Renal cortex interstitium (tissue), 11 donors: ENCODE measurements around the gene TMEM95. TPM values are rescaled to one million over a fixed set of nuclear protein-coding genes. Genes with fewer than 3 reads are reported as not detected.
"Not testable (repeated sequence)": the region's sequence is repeated elsewhere in the genome, so short reads cannot be mapped to it uniquely, and the experiment has no call there.

Experiments used
- DNase-seq, 11 donors: peaks; one replicate each; pipeline ENCODE4 v3.0.0-alpha.2; 2013; ENCODE audit warnings: low read depth in 9 of 11, low spot score in 4 of 11; ENCODE audit errors: extremely low read depth in 1 of 11
- polyA plus RNA-seq, 3 donors: library from polyadenylated mRNA; unstranded; fragments of 120-200 nt; gene quantifications; one replicate each; pipeline ENCODE4 v1.2.1, GENCODE V29; 2013; ENCODE audit not compliant: insufficient read length in 3 of 3

TMEM95 gene
- polyA plus RNA-seq, 3 donors, result not detected

DNA sequence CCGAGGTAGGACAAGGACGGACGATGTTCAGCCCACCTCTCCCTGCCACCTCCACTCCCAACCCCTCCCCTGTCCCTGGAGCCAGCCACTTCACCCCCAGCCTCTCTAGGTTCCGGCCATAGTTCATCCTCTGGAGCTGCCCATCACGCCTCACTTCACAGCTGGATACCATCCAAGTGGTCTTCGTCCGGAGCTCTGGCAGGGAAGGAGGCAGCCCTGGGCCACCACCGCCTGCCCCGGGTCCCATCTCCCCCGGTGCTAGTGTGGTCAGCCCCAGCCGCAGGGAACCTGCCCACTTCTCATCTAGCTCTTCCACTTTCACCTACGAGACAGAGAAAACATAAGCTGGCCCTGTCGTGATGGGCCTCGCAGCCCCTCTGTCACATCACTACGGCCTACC, 33.5 kb upstream of the TMEM95 start:
- no peak for DNase-seq

DNA sequence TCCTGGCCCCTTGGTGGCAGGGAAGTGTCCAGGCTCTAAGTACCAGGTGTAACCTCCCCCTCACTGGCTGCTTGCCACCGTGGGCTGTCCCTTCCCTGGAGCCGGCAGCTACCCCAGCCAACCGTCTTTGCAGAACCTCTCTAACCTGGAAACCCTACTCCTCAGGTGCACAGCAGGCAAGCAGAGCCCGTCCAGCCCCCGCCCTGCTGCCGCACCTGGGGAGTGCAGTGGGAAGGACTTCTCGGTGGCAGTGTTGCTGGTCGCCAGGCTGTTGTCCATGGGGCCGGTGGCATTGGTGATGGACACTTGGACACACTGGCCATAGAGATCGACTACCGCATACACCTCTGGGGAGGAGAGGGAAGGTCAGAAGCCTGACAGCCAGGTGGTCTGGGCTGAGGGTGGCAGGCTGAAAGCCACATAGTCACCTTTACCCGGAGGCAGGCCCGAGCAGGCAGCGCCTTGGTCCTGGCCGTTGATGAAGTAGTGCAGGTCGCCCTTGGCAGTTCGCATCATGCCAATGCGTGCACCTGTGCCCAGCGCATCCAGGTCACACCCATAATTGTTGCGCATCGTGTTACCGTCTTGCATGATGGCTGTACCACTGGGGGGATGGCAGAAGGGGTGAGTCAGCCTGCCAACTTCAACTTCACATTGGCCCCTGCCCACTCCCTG, 32.3 kb upstream of the TMEM95 start:
- DNase-seq, result no peak

DNA sequence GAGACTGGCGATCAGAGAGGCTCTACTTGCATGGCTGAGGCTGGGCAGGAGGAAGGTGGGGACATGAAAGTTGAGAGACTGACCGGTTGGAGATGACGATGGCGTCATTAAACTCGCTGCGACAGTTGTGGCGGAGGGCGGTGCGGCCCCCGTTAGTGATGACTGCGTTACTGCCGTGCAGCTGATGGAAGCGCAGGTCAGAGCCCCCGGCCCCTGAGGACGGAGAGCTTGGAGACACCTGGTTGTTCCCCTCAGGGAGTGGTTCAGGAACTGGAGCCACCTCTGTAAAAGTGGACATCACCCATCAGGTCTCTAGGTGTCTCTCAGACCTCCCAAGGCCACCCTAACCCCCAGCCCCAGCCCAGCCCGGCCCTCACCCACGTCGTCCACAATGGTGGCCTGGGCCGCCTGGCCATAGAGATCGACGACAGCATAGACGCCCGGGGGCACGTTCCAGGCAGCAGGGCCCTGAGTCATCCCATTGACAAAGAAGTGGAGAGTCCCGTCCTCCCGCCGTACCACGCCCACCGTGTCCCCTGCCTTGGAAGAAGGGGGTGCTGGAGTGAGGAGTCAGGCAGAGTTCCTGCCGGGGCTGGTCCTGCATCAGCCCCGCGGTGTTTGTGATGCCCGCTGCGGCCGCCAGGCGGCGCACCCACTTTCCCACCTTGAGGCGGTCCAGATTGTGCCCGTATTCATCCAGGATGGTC, 31.1 kb upstream of the TMEM95 start:
- DNase-seq, result no peak

DNA sequence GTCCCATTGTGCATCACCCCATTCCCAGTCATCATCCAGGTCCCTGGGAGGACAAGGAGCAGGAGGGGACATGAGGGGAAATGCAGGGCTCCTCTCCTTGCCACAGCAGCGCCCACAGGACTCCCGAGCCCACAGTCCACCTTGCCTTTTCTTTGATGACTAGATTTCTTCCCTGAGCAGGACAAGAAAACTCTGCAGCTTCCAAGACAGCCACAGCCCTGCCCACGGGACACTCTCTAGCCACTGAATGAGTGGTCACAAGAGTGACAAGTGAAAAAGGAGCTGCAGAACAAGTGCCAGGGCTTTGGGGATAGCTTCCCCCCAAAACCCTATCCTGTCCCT, 30.5 kb upstream of the TMEM95 start:
- no peak for DNase-seq

DNA sequence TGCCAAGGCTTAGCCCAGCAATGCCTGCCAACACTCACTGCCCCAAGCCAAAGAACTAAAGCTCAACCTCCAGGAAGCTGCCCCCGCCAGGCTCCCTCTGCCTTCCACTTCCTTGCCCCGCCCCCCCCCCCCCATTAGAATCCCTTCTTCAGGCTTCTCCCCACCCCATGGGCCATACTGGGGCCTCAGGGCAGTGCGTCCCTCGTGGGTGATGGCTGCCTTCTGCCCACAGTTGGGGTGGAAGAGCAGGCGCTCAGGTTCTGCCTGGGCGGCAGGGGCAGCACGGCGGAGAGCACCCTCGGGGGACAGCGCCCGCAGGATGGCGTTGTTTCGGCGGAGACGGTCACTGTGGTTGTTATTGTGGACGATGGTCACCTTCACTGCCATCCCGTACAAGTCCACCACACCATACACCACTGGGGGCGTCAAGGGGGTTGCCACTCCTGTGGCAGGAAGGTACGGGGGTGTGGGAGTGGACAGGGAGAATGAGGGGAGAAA, 29.9 kb upstream of the TMEM95 start:
- DNase-seq, result no peak

DNA sequence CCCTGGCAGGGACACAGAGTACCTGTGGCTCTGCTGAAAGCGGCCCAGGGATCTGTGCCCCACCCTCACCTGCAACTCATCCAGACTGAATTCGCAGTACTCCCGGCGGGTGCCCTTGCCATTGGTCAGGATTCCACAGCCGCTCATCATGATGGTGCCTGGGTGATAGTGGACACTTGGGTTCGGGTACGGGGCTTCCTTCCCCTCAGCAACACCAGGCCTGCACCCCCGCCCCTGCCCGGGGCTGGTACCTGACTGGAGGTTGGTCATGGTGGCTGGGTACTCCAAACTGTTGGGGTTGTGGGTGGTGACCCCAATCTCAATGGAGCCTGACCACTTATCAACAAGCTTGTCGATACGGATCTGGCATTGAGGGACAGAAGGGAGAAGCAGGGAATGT, 28.8 kb upstream of the TMEM95 start:
- DNase-seq, result no peak

DNA sequence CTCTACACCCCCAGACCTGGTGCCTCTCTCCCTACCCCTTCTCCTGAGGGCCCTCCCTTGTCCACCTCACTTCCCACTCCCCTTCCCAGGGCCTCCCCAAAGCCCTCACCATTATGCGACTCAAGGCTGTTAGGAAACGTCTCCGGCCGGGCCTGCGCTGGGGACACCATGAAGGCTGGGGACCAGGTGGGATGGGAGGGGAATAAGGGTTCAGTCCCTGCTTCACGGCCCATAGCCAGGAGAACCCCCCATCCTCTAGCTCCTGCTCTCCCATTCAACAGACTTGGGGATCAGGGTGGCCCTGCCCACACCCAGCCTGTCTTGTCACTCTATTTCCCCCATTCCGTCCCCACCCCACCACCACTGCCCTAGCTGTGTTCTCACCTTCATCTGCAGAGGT, 27.9 kb upstream of the TMEM95 start:
- no peak for DNase-seq

DNA sequence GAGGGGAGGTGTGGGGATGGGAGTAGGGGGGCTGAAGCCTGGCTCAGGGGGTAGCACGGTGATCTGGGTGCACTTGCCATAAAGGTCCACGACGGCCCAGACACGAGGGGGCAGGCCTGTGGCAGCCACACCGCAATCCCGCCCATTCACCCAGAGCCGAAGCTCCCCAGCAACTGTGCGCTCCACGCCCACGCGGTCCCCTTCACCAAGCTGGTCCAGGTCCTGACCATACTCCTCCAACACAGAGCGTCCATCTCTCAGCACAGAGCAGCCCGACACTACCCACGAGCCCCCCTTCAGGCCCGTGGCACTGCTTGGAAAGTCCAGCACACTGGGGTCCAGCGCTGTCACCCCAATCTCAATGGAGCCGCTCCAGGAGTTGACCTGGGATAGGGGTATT, 27.5 kb upstream of the TMEM95 start:
- DNase-seq, result no peak

DNA sequence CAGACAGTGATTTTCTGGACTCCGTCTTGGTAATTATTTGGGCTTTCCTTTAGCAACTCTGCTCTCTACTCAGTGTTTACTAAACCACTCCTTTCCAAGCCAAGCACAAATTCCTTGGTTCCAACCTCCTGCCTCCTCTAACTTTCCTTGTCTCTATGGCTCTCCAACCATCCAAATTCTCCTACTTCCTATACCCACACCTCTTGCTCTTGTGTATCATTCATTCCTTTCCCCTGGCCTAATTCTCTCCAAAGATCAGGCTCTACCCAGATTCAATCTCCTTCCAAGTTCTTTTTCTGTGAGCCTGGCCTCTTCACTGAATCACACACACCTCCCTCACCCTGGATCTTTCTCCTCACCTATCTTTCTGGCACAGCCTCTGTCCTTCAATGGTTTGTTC, 26.9 kb upstream of the TMEM95 start:
- no peak for DNase-seq

DNA sequence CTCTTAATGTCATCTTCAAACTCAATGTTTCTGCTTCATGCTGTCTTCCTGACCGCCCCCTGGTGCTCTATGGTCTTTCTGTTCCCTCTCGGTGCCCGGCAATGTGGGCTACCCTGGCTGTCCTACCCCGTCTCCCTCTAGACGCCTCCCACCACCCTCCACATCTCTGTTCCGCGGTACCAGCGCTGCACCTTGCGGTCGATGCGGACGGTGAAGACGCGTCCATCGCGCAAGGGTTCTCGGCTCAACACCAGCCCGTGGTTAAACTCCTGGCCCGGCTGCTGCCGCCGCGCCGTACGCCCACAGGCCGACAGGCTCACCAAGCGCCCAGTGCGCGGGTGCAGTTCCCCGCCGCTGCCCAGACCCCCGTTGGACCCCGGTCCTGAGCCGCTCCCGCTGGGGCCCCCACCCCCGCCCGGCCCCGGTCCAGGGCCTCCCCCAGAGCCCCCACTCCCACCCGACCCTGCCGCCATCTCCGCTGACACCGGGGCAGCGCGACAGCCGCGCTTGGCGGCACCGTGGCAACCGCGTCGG, 26.0 kb upstream of the TMEM95 start, which contains the start of gene NEURL4:
Gene NEURL4, minus strand, starts transcription at position 496 of the 534 bp plus-strand sequence. Its CDS starts 23 bp downstream, at position 473.
- no peak for DNase-seq

DNA sequence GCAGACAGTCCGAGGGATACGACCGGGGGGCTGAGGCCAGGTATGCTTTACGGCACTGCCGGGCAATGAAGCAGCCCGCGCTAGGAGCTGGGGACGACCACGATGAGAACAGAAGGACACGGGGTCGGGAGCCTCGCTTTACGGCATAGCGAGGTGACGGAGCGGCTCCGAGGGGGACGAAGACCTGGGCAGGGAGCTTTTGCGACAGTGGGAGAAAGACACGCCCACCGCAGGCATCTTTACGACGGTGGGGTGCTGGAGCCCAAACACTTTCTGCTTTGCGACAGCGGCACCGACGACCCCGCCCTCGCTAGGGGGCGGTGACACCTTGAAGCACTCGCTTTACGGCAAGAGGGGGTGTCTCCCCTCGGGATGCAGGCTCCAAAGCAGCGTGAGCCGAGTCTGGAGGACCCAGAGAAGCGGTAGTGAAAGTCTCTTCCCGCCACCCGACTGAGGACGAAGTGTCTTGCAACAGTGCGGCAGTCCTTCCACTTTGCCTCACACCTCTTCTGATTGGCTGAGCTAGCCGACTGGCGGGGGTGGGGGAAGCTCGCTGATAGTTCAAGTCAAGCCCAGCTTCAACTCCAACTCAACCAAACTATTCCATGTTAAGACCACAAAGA, 25.5 kb upstream of the TMEM95 start:
- peak; percentile 97 to 99 (median 98) for DNase-seq

DNA sequence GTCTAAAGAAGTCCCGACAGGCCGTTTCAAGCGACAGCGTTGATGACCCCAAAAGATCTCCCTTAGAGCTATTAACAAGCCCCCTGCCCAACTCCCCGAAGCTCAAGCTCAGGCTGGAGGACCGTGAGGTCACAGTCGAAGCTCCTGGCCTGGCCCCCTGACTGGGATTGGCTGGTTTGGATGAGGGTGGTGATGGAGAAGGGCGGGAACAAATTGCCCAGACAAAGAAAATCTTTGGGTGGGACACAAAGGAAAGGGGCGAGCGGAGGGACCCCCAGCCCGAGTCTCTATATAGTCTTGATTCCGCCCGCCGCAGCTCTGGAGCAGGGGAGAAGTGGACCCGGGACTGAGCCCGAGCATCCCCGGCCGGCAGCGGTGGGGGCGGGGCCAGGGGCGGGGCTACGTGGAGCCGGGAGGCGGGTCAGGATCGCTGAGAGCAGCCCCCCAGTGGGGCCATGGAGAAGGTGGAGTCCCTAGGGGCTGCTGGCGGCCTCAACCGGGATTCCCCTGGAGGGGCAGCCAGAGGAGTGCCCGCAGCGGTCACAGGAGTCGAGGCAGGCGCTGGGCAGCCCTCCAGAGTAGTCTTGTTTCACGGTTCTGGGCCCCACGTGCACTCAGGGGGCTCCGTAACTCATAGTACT, 24.8 kb upstream of the TMEM95 start:
- DNase-seq, result peak in 7 of 11 donors; percentile 70 to 82 (median 80)

DNA sequence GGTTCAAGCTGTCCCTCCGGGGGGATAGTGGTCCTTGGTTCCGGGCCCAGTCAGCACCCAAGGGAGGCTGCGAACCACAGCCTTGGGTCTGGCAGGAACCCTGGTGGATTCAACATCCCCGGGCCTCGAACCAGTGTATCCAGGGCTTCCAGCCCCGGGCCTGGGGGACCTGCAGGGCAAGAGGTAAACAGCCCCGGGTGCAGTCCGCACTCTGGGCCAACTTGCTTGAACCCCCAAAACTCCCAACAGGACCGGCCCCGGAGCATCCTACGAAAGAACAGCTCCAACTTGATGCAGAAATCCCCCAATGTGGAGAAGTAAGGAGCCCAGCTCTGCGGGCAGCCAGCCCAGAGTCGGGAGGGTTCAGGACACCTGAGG, 24.3 kb upstream of the TMEM95 start:
- no peak for DNase-seq

DNA sequence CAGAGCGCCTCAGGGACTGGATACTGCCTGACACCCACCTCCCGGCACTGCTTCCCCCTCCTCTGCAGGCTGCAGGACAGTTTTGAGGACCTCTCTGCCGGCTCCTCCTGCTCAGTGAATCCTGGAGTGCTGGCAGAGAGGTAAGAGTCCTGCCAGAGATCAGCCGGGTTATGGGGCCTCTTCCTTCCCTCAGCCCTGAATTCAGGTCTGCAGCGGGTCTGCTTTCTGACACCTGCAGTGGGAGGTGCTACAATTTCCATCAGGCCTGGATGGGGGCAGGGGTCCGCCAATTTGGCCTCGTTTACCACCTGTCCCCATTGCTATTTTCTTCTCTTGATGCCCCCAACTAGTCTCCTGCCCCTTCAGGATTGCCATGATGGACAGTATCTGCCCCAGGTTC, 22.8 kb upstream of the TMEM95 start:
- DNase-seq, result no peak

DNA sequence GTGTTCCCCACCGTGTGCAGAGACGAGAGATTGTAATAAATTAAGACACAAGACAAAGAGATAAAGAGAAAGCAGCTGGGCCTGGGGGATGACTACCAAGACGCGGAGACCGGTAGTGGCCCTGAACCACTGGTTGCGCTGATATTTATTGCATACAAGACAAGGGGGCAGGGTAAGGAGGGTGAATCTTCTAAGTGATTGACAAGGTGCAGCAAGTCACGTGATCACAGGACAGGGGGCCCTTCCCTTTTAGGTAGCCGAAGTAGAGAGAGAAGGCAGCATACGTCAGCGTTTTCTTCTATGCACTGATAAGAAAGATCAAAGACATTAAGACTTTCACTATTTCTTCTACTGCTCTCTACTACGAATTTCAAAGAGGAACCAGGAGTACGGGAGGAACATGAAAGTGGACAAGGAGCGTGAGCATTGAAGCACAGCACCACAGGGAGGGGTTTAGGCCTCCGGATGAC, 22.3 kb upstream of the TMEM95 start:
- not testable (repeated sequence) for DNase-seq

DNA sequence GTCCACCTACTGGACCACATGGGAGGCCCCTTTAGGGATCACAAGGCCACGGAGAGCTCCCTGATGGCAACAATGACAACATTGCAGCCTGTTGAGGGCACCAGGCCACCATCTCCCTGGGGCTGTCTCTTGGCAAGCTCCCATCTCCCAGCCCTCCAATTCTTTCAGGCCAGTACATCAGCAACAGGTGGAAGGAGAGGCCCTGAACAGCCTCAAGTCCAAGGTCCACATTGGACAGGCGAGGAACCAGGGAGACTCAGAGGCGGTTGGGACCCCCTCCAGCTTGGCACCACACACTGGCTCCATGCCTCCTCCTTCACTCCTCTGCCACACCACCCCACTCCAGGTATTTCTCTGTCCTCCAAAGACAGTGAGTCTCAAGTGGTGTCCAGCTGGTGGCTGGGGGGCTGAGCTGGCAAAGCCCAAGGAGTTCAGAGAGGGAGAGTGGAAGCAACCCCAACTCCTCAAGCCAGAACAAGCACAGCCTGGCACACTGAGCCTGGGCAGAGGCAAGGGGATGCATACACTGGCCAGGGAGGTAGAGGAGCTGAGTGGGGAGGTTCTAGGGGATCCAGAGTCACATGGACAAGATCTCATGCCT, 19.9 kb upstream of the TMEM95 start:
- DNase-seq, result no peak

DNA sequence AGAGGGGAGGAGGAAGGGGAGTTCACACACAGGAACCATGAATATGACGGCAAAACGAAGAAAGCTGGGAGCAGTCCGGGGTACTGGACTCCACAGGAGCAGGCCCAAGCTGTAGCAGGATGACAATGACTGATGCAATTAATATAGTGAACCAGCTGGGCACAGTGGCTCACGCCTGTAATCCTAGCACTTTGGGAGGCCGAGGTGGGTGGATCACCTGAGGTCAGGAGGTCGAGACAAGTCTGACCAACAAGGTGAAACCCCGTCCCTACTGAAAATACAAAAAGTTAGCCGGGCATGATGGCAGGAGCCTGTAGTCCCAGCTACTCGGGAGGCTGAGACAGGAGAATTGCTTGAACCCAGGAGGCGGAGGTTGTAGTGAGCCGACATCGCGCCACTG, 19.2 kb upstream of the TMEM95 start:
- not testable (repeated sequence) for DNase-seq

DNA sequence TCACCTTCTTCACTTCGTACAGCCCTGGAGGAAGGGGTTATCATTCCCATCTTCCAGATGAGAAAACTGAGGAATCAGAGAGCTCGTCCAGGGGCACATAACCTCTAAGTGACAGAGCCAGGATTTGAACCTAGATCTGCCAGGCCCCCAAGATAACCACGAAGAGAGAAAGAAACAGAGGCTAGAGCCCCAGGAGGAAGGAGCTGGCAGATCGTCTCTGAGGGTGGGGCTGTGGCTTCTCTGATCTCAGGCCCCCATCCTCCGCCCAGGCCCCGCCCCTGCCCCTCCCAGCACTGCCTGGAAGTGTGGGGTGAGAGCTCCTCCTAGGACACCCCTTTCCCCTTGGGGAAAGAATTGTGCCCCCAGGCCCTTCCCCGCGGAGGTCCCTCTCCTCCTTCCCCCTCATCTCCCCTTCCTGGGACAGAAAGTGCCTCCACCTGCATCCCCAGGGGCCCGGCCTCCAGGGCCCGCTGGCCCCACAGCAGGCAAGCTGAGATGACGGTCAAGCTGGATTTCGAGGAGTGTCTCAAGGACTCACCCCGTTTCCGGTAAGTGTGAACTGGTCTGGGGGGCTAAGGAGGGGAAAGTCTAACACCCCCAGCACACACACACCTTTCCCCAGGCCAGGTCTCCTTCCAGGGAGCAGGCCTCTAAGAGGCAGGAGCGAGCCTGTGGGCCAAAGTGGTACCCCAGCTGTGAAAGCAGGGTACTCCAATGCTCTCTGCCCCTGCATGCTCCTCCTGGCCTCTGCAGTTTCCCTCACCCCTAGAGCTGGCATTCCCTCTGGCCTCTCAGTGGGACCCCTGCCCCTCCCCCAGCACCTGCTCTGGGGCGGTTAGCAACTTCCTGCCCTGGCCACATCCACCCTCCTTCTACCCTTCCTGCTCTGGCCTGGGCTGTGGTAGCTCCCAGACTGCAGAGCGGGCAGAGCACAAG, 18.4 kb upstream of the TMEM95 start, which contains the start of gene ACAP1:
Gene ACAP1, plus strand, starts transcription at position 290 of the 936 bp plus-strand sequence. Its CDS starts 206 bp downstream, at position 496.
- no peak for DNase-seq
